A549 treated with Mapracorat at 1 μM for 4 hours (cell line): ENCODE measurements around the gene PXMP4. TPM values are rescaled to one million over a fixed set of nuclear protein-coding genes. Genes with fewer than 3 reads are reported as not detected.

ENCODE experiments used
- total RNA-seq: library from RNA; stranded (reverse); fragments of 200-300 nt; extraction: Qiagen RNA extraction; gene quantifications from 5 replicates; pipeline ENCODE4 v1.2.3, GENCODE V29; 2022

PXMP4 gene
- 4.5 to 6.7 TPM (median 6.1 TPM) in 5 replicates for total RNA-seq

GRCh38 chr20:33719989-33720709, at the start of gene PXMP4:
Gene PXMP4 (minus strand): TSS chr20:33720310. CDS start chr20:33720207, 103 bp downstream.

GRCh38 chr20:33731693-33732165, 11.6 kb upstream of the PXMP4 start, which contains the start of gene ZNF341:
Gene ZNF341 (plus strand): TSS chr20:33731996. CDS start chr20:33732022, 26 bp downstream.

GRCh38 chr20:33686100-33686983, 33.8 kb downstream of the PXMP4 start, which contains the start of gene E2F1:
Gene E2F1 (minus strand): TSS chr20:33686385. CDS start chr20:33686264, 121 bp downstream.

GRCh38 chr20:33674294-33675135, 45.6 kb downstream of the PXMP4 start, which contains the start of gene NECAB3:
Gene NECAB3 (minus strand): TSS chr20:33674428. CDS start chr20:33674352, 76 bp downstream.

GRCh38 chr20:33666293-33667244, 53.5 kb downstream of the PXMP4 start, which contains the start of gene ACTL10:
Gene ACTL10 (plus strand): TSS chr20:33666943. CDS start chr20:33667498, 555 bp downstream.

GRCh38 chr20:33662172-33662571, 57.9 kb downstream of the PXMP4 start, which contains the start of gene C20orf144:
Gene C20orf144 (plus strand): TSS chr20:33662327. CDS start chr20:33662346, 19 bp downstream.

Other genes with a start within 250 kb of the PXMP4 start
- gene CBFA2T2, start 230.2 kb downstream of the PXMP4 start, total RNA-seq = 4.4 to 6.9 TPM (median 5.9 TPM) in 5 replicates
- 0.07 to 0.13 TPM (median 0.08 TPM) in 4 of 5 replicates, not detected in the other for gene C20orf144, start 58.0 kb downstream of the PXMP4 start, total RNA-seq
- gene ACTL10, start 53.4 kb downstream of the PXMP4 start, total RNA-seq = 0.06 TPM in 1 of 5 replicates, not detected in the others
- gene NECAB3, start 45.9 kb downstream of the PXMP4 start, total RNA-seq = 8.1 to 14.0 TPM (median 12.2 TPM) in 5 replicates
- 21.9 to 30.7 TPM (median 30.2 TPM) in 5 replicates for gene E2F1, start 33.9 kb downstream of the PXMP4 start, total RNA-seq
- gene ZNF341, start 11.7 kb upstream of the PXMP4 start, total RNA-seq = 2.6 to 4.4 TPM (median 3.2 TPM) in 5 replicates
- gene CHMP4B, start 91.0 kb upstream of the PXMP4 start, total RNA-seq = 151 to 167 TPM (median 165 TPM) in 5 replicates